Ishikawa (cell line): ENCODE data around the gene WNT7B.

ENCODE experiments used
- CEBPB ChIP-seq: IDR thresholded peaks from 2 replicates; pipeline ENCODE4 v1.6.1; 2012
- CREB1 ChIP-seq: IDR thresholded peaks from 2 replicates; pipeline ENCODE4 v1.6.1; 2012; ENCODE audit warnings: low read depth
- EGR1 ChIP-seq: IDR thresholded peaks from 2 replicates; pipeline ENCODE4 v1.6.1; 2012
- EP300 ChIP-seq: IDR thresholded peaks from 2 replicates; pipeline ENCODE4 v1.6.1; 2012; ENCODE audit warnings: borderline replicate concordance
- NFIC ChIP-seq: IDR thresholded peaks from 2 replicates; pipeline ENCODE4 v1.6.1; 2012
- RAD21 ChIP-seq: IDR thresholded peaks from 2 replicates; pipeline ENCODE4 v1.6.1; 2012; ENCODE audit warnings: low read depth
- TAF1 ChIP-seq: IDR thresholded peaks from 2 replicates; pipeline ENCODE4 v1.6.1; 2012; ENCODE audit warnings: low read depth, mild to moderate bottlenecking
- YY1 ChIP-seq: IDR thresholded peaks from 2 replicates; pipeline ENCODE4 v1.6.1; 2012; ENCODE audit warnings: low read depth
- TF ChIP-seq, protein P1 (sequence below): IDR thresholded peaks from 2 replicates; pipeline ENCODE4 v1.6.1; 2012
- TF ChIP-seq, protein P2 (sequence below): IDR thresholded peaks from 2 replicates; pipeline ENCODE4 v1.6.1; 2012; ENCODE audit warnings: low read depth, mild to moderate bottlenecking
- TF ChIP-seq, protein P3 (sequence below): IDR thresholded peaks from 2 replicates; pipeline ENCODE4 v1.6.1; 2012

DNA sequence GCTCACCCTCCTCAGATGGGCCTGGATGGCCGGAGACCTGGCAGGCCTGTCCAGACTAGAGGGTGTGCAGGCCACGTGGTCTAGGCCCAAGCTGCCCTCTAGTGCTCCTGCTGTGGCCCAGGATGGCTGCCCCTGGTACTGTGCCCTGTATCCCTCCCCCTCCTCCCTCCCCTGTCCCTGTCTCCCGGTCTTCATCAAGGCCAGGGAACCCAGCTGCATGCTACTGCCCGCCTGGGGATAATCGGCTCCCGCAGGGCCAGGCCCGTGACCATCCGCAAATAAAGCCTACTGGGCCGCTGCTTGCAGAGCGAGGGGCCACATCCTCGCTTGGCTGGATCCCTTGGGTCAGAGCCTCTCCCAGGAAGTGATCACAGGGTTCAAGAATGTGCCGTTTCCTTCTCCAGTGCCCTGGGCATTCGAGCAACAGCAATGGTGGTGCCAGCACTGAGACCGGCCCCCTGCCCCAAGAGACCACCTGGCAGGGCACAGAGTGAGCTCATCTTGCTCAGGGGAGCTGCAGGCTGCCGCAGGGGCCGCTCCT is 51.1 kb downstream of the WNT7B start:
- TF ChIP-seq RAD21 (no peak), NFIC (peak; percentile 44), EGR1 (no peak), YY1 (no peak), EP300 (peak; percentile 34; the same call in 1 of the 2 replicates), TAF1 (no peak), CREB1 (no peak), CEBPB (no peak)
- TF ChIP-seq, protein P1, sequence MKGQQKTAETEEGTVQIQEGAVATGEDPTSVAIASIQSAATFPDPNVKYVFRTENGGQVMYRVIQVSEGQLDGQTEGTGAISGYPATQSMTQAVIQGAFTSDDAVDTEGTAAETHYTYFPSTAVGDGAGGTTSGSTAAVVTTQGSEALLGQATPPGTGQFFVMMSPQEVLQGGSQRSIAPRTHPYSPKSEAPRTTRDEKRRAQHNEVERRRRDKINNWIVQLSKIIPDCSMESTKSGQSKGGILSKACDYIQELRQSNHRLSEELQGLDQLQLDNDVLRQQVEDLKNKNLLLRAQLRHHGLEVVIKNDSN, result peak; percentile 58
- TF ChIP-seq, protein P2, sequence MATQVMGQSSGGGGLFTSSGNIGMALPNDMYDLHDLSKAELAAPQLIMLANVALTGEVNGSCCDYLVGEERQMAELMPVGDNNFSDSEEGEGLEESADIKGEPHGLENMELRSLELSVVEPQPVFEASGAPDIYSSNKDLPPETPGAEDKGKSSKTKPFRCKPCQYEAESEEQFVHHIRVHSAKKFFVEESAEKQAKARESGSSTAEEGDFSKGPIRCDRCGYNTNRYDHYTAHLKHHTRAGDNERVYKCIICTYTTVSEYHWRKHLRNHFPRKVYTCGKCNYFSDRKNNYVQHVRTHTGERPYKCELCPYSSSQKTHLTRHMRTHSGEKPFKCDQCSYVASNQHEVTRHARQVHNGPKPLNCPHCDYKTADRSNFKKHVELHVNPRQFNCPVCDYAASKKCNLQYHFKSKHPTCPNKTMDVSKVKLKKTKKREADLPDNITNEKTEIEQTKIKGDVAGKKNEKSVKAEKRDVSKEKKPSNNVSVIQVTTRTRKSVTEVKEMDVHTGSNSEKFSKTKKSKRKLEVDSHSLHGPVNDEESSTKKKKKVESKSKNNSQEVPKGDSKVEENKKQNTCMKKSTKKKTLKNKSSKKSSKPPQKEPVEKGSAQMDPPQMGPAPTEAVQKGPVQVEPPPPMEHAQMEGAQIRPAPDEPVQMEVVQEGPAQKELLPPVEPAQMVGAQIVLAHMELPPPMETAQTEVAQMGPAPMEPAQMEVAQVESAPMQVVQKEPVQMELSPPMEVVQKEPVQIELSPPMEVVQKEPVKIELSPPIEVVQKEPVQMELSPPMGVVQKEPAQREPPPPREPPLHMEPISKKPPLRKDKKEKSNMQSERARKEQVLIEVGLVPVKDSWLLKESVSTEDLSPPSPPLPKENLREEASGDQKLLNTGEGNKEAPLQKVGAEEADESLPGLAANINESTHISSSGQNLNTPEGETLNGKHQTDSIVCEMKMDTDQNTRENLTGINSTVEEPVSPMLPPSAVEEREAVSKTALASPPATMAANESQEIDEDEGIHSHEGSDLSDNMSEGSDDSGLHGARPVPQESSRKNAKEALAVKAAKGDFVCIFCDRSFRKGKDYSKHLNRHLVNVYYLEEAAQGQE, result no peak
- TF ChIP-seq, protein P3, sequence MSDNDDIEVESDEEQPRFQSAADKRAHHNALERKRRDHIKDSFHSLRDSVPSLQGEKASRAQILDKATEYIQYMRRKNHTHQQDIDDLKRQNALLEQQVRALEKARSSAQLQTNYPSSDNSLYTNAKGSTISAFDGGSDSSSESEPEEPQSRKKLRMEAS, result peak; percentile 48
